ENCODE results near the gene GALNT15. TPM values are rescaled to one million over a fixed set of nuclear protein-coding genes. Genes with fewer than 3 reads are reported as not detected.

Gene GALNT15
- total and polyA plus RNA-seq, 2 of the 4 experiments (the other 2 are of a cell fraction), result 12.8 to 19.7 TPM

DNA sequence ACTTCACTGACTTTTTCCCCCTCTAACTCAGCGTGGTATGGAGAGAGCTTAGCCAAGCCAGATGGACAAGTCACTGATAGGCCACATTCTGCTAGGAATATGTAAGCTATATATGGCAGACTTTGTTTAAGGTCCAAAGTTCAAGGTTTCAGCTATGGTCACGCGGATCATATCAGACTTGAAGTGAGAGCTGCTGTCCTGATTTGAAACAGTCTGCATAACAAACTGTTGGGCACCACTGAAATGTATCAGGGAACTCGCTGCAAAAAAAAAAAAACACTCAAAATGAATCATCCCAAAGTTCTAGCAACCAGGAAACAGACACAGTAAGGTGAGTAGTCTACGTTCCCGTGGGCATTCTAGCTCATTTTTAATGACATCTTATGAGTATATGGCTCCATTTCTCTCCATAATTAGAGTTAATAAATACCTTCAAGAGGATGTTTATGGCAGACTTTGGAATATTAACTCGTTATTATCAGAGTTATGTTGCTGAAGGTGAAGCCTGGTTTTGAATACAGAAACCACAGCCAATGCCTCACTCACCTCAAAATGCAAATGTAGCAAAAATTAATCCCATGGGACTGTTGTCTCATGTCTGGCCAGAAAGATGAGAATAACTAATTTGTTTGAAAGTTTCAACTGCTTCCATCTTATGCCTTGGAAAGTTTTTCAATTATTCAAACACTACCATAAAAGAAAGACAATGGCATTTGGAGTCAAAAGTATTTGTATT, 77.9 kb downstream of the GALNT15 start (continued):
- TF ChIP-seq SMC3 (IDR thresholded peaks at IDR 0.05; ENCODE audit: low read depth, low read length), result no peak

DNA sequence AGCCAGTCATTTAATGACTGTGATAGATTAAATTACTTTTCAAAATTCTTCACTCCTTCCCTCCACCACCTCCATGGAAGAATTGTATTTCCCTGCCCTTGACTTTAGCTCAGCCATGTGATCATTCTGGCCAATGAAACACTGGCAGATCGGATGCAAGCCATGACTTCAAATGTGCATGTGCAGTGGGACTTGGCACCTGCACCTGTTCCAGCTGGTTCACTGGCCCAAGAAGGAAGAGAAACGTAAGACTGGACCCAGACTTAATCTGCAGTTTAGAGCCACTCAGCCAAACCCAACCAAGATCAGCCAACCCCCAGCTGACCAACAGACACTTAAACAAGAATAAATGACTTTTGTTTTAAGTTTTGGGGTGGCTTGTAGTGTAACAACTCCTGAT, 78.5 kb downstream of the GALNT15 start:
- POLR2A ChIA-PET (ENCODE audit: unreplicated experiment), result no interaction called here
- no TSS peak for BruUV-seq (replicated peaks)
- CTCF ChIA-PET, result interaction anchor here (0.6 kb wide), 1 partner anchor 22 kb away, joined by 3 read pairs; no protein-coding TSS in a partner anchor
- Histone ChIP-seq H4K91ac (ENCODE audit: insufficient read depth, low read depth, low read length) (no peak overlapping the region), H2AK5ac (ENCODE audit: low read depth, low read length) (no peak overlapping the region), H4K20me1 (ENCODE audit: insufficient read depth, low read length) (no peaks in the 10 kb centered on the region), H3K9me1 (ENCODE audit: insufficient read depth, low read length) (no peaks in the 10 kb centered on the region), H3K14ac (replicated peaks; ENCODE audit: low read depth, low read length) (no peak overlapping the region), H3K9ac (ENCODE audit: low read depth, low read length) (no peak overlapping the region), H3K4me2 (ENCODE audit: low read depth, low read length) (no peak overlapping the region), H3K27me3 (ENCODE audit: control insufficient read depth, insufficient read depth, low read length) (no peaks in the 10 kb centered on the region), H3K56ac (ENCODE audit: extremely low read depth, insufficient read depth, low read length) (no peak overlapping the region), H2BK120ac (ENCODE audit: low read depth, low read length) (no peak overlapping the region), H3K4me3 (ENCODE audit: insufficient read depth, low read depth, low read length) (no peak overlapping the region), H3K79me1 (ENCODE audit: low read depth in 1 of 2, low read length in 2 of 2) (peaks cover 3 to 4% of the 10 kb centered on the region in 2 experiments; a peak in 2 of 4 replicates), H3K4me1 (ENCODE audit: control insufficient read depth, insufficient read depth, low read length) (no peaks in the 10 kb centered on the region), H3K36me3 (ENCODE audit: control insufficient read depth, insufficient read depth, low read length) (no peaks in the 10 kb centered on the region; the same call in 1 of the 2 replicates), H3K9me3 (ENCODE audit: control insufficient read depth, insufficient read depth, low read length) (no peaks in the 10 kb centered on the region), H2AK9ac (replicated peaks; ENCODE audit: low read depth, low read length, poor library complexity) (no peak overlapping the region), H3K18ac (ENCODE audit: low read depth, low read length) (no peak overlapping the region), H3K23ac (ENCODE audit: low read depth, low read length) (no peak overlapping the region), H2BK15ac (ENCODE audit: low read depth, low read length) (no peak overlapping the region), H4K5ac (ENCODE audit: low read depth, low read length) (no peak overlapping the region), H3K27ac (ENCODE audit: insufficient read depth, low read length) (no peak overlapping the region), H2BK20ac (ENCODE audit: low read depth, low read length) (no peak overlapping the region), H4K8ac (ENCODE audit: low read depth in 2 of 2, low read length in 2 of 2) (no peak overlapping the region), H2BK5ac (ENCODE audit: low read depth, low read length, poor library complexity, severe bottlenecking) (no peak overlapping the region), H3K4ac (ENCODE audit: low read depth, low read length) (no peak overlapping the region), H2AFZ (replicated peaks; ENCODE audit: low read length, poor library complexity) (no peak overlapping the region)
- ATAC-seq (ENCODE audit: low read depth) (no peak), DNase-seq (no peak)
- in situ Hi-C loops (cut with MboI; ENCODE audit: low sequenced_read_pairs) (loop anchor here (5.0 kb wide), 1 partner anchor 431 kb away; no protein-coding TSS in a partner anchor), dilution Hi-C loops (cut with HindIII; ENCODE audit: low sequenced_read_pairs, unreplicated experiment) (no loop called here), intact Hi-C loops (cut with micrococcal nuclease) (no loop called here)
- no CpG with 5 or more reads among the region's 2 CpGs for WGBS, 2 experiments (ENCODE audit: extremely low coverage in 2 of 2, insufficient read length in 1 of 2)
- no peak for TF ChIP-seq RCOR1 (IDR thresholded peaks at IDR 0.05; ENCODE audit: insufficient replicate concordance, low read length)
- no peak for TF ChIP-seq RAD21 (IDR thresholded peaks at IDR 0.05; ENCODE audit: low read length)
- no peak for TF ChIP-seq POLR2A (IDR thresholded peaks at IDR 0.05; ENCODE audit: low read depth, low read length)
- no peak for TF ChIP-seq MXI1 (IDR thresholded peaks at IDR 0.05; ENCODE audit: borderline replicate concordance, low read depth, low read length)
- no peak for TF ChIP-seq FOS (IDR thresholded peaks at IDR 0.05; ENCODE audit: low read depth, low read length)
- TF ChIP-seq BHLHE40 (IDR thresholded peaks at IDR 0.05; ENCODE audit: low read depth, low read length), result no peak
- no peak for TF ChIP-seq CEBPB (IDR thresholded peaks at IDR 0.05; ENCODE audit: low read depth, low read length)
- TF ChIP-seq CTCF (conservative IDR thresholded peaks at IDR 0.05; ENCODE audit: low read depth, low read length), result no peak
- TF ChIP-seq MAZ (IDR thresholded peaks at IDR 0.05; ENCODE audit: borderline replicate concordance, low read depth, low read length), result no peak
- TF ChIP-seq RFX5 (IDR thresholded peaks at IDR 0.05; ENCODE audit: low read depth, low read length), result no peak
- no peak; the same call in 1 of the 2 replicates for TF ChIP-seq USF2 (IDR thresholded peaks at IDR 0.05; ENCODE audit: low read depth, low read length)
- TF ChIP-seq, protein P1, sequence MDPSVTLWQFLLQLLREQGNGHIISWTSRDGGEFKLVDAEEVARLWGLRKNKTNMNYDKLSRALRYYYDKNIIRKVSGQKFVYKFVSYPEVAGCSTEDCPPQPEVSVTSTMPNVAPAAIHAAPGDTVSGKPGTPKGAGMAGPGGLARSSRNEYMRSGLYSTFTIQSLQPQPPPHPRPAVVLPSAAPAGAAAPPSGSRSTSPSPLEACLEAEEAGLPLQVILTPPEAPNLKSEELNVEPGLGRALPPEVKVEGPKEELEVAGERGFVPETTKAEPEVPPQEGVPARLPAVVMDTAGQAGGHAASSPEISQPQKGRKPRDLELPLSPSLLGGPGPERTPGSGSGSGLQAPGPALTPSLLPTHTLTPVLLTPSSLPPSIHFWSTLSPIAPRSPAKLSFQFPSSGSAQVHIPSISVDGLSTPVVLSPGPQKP (IDR thresholded peaks at IDR 0.05; ENCODE audit: borderline replicate concordance, low read depth, low read length), result no peak
